GM19324 (cell line): ENCODE measurements around the gene SLC22A9.

Source experiments
- ATAC-seq: cut with Tn5 transposase; IDR thresholded peaks from one replicate; pipeline ENCODE4 v1.9.1; 2021; ENCODE audit warnings: mild to moderate bottlenecking, moderate library complexity; ENCODE audit not compliant: unreplicated experiment, low FRiP score

The SLC22A9 gene

DNA sequence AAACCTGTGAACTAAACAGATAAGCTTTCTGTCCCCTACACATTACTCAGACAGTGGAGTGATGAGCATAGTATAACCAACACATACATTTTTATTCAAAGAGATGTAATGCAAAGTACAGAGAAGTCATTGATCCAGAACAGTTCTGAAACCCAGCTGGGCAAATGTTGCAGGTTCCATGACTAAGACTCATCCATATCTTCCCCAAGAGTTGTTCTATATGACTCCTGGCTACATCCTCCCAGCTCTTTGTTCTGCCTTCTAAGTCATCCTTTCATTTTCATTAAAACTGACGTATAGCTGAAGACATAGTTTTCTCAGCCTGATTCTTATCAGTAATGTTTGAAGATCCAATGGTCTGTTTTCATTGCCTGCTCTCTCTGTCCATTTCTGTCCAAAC lies 74.1 kb downstream of the SLC22A9 start:
- ATAC-seq = no peak

GRCh38 chr11:63444160-63444559 lies 74.6 kb downstream of the SLC22A9 start:
- no peak for ATAC-seq

- ATAC-seq = no peak
Observed at GRCh38 chr11:63445118-63445517, 75.5 kb downstream of the SLC22A9 start.

DNA sequence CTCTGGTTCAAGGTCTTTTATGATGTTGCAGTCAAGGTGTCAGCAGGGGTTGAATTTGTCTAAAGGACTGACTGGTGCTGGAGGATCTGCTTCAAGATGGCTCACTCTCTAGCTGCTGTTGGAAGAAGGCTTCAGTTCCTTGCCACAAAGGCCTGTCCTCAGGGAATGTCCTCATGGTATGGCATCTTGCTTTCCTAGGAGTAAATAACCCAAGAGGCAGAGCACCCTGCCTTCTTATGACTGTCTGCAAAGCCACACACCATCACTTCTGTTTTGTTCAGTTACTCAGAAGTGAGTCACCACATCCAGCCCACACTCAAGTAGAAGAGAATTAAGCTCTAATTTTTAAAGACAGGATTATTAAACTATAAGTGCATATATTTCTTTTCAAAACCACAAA lies 76.1 kb downstream of the SLC22A9 start:
- ATAC-seq = no peak

- no peak for ATAC-seq
Observed at GRCh38 chr11:63448646-63449045, 79.1 kb downstream of the SLC22A9 start.

GRCh38 chr11:63459586-63459985 lies 90.0 kb downstream of the SLC22A9 start:
- no peak for ATAC-seq
